ENCODE results near the gene SPDYE18.
"Not testable (repeated sequence)": the region's sequence is repeated elsewhere in the genome, so short reads cannot be mapped to it uniquely, and the experiment has no call there.

Gene SPDYE18

GRCh38 chr7:77006127-77007110 lies 55.9 kb downstream of the SPDYE18 start:
- not testable (repeated sequence) for DNase-seq (ENCODE audit: low spot score)

GRCh38 chr7:77005461-77006057 lies 56.8 kb downstream of the SPDYE18 start:
- not testable (repeated sequence) for DNase-seq (ENCODE audit: low spot score)

DNA sequence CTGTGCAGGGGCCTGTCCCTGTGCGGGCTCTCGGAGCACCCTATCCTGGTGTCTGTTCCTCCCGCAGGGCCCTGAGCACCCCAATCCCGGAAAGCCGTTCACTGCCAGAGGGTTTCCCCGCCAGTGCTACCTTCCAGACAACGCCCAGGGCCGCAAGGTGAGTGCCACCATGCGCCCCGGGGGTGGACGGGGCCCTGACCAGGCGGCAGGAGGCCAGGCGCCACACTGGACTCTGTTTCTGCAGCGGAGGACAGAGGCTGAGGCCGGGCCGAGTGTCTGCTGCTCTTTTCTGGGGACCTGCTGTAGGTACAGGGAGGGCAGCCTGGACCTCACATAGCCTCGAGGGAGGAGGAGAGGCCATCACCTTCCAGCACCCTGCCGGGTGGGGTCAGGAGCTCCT lies 58.2 kb downstream of the SPDYE18 start:
- not testable (repeated sequence) for DNase-seq (ENCODE audit: low spot score)

DNA sequence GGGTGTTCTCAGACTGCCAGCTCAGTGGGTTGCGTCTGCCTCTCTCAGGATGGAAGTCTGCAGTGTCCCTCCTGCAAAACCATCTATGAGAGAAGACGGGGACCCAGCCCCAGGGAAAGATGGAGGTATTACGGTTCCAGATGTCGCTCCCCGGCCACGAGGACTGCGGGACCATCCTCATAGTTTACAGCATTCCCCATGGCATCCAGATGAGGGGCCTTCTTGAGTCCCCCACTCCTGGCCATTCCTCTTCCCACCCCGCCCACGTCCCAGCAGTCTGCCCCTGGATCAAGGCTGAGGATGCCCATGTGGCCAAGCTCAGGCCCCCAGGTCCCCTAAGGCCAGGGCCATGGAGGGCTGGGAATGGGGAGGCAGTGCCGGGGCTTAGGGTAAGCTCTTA lies 59.1 kb downstream of the SPDYE18 start:
- not testable (repeated sequence) for DNase-seq (ENCODE audit: low spot score)

- peak; percentile 21 for DNase-seq (ENCODE audit: low spot score)
Observed at GRCh38 chr7:77002678-77003233, 59.6 kb downstream of the SPDYE18 start.

DNA sequence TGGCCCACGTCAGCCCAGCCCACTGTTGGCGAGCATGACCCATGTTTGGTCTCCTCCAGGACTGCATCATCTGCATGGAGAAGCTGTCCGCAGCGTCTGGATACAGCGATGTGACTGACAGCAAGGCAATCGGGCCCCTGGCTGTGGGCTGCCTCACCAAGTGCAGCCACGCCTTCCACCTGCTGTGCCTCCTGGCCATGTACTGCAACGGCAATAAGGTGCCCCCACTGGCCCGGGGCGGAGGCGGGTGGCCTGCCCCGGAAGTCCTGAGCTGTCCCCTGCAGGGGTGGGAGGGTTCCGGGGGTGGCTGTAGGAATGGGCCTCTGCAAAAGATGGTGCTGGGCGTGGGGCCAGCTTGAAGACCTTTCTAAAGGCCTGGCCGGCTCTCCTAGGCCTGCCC lies 60.3 kb downstream of the SPDYE18 start:
- peak; percentile 6 for DNase-seq (ENCODE audit: low spot score)
